ENCODE results near the gene ZGRF1.
"Not testable (repeated sequence)": the region's sequence is repeated elsewhere in the genome, so short reads cannot be mapped to it uniquely, and the experiment has no call there.

The ZGRF1 gene, protein sequence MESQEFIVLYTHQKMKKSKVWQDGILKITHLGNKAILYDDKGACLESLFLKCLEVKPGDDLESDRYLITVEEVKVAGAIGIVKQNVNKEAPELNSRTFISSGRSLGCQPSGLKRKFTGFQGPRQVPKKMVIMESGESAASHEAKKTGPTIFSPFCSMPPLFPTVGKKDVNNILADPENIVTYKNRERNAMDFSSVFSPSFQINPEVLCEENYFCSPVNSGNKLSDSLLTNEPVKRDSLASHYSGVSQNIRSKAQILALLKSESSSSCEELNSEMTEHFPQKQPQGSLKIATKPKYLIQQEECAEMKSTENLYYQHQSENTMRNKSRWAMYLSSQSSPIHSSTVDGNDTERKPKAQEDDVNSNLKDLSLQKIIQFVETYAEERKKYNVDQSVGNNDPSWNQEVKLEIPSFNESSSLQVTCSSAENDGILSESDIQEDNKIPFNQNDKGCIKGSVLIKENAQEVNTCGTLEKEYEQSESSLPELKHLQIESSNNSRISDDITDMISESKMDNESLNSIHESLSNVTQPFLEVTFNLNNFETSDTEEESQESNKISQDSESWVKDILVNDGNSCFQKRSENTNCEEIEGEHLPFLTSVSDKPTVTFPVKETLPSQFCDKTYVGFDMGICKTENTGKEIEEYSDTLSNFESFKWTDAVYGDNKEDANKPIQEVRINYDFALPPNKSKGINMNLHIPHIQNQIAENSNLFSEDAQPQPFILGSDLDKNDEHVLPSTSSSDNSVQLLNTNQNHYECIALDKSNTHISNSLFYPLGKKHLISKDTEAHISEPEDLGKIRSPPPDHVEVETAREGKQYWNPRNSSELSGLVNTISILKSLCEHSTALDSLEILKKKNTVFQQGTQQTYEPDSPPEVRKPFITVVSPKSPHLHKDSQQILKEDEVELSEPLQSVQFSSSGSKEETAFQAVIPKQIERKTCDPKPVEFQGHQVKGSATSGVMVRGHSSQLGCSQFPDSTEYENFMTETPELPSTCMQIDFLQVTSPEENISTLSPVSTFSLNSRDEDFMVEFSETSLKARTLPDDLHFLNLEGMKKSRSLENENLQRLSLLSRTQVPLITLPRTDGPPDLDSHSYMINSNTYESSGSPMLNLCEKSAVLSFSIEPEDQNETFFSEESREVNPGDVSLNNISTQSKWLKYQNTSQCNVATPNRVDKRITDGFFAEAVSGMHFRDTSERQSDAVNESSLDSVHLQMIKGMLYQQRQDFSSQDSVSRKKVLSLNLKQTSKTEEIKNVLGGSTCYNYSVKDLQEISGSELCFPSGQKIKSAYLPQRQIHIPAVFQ (N-terminal part only)

DNA sequence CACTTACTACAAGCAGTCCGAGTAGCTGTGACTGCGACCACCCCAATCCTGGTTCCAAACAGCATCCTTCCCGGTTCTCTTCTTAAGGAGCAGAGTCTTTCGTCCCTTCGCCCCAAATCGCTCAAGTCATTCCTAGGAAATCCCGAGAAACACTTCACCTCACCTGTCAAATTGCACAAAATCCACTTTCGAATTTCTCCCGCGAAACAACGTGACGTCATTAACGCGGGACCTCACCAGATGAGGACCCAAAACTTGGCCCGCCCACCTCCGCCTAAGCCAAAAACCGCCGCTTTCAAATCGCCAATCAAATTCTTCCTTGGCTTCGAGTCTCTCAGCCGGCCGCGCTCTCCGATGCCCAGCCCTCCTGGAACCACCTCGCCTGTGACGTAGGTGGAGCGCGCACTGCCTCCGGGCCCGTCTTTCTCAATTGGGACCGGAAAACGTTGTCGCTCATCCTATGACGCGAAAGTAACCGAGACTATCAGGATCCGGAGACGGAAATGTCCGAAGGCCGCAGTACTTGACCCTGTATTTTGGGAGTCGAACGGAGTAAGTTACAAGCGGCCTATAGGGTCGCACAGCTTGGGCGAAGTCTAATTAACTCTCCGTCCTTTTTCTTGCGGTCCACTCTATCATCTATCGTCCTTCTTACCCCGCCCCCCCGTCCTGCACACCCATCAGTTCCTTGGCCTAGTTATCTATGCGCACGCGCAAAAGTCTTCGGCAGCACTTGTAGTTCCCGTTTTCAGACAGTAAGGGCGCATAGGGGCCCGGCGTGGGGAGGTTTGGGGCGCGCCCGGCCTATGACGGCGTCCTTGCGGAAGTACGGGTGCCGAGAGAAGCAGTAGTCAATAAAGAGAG lies at the start of gene ZGRF1, which contains the start of gene LARP7:
ZGRF1 (minus strand) TSS at position 222 of the 864 bp plus-strand sequence. CDS start 3,733 bp downstream, outside the sequence.
LARP7 (plus strand) TSS at position 456 of the 864 bp plus-strand sequence. CDS start 7,527 bp downstream, outside the sequence.
- DNase-seq (ENCODE audit: low read depth in 2 of 2) = peak; percentile 92 to 94

- no peak for DNase-seq (ENCODE audit: low read depth in 2 of 2)
These were observed 44.3 kb upstream of the ZGRF1 start for GRCh38 chr4:112680996-112681395.

- DNase-seq (ENCODE audit: low read depth in 2 of 2) = no peak
These were observed 40.9 kb upstream of the ZGRF1 start for GRCh38 chr4:112677519-112678091.

DNA sequence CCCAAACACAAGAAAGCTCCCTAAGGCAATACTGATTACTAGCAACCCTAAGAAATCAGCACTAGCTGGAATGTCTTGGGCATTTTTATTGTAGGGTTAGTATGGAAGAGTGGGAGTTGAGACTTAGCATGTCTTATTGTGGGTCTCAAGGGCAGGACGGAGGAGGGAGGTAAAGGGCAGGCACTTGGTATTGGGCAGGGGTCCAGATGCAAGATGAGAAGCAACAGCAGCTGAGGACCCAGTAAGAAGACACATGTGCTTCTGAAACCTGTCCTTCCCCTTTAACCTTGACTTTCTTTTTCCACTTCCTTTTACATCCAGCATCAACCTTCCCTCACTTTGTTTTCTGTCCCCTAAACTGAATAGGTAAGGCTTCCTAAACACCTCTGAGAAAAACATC lies 37.7 kb upstream of the ZGRF1 start:
- no peak for DNase-seq (ENCODE audit: low read depth in 2 of 2)

GRCh38 chr4:112673686-112674085 lies 37.0 kb upstream of the ZGRF1 start:
- DNase-seq (ENCODE audit: low read depth in 2 of 2) = no peak

- no peak for DNase-seq (ENCODE audit: low read depth in 2 of 2)
These were observed 36.4 kb upstream of the ZGRF1 start for GRCh38 chr4:112673076-112673475.

GRCh38 chr4:112668131-112668530 lies 31.4 kb upstream of the ZGRF1 start:
- DNase-seq (ENCODE audit: low read depth in 2 of 2) = no peak

- DNase-seq (ENCODE audit: low read depth in 2 of 2) = no peak
These were observed 27.9 kb upstream of the ZGRF1 start for GRCh38 chr4:112664611-112665010.

- not testable (repeated sequence) for DNase-seq (ENCODE audit: low read depth in 2 of 2)
These were observed 19.4 kb upstream of the ZGRF1 start for GRCh38 chr4:112656115-112656514.

DNA sequence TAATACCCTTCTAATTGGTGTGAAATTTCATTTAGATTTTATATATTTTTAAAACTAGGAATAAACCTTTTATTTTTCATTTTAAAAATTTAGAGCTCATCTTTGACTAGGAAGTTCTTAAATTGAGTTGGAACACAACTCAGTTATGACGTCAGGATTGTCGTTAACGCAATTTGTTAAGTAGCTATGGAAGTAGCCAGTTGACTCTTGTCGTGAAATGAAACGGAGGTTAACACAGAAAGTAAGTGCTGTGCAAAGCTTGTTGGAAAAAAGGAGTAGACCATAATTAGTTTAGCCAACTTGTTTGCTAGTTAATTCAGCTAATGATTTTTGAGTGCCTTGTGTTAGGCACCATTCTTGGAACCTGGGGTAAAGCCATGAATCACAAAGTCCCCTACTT lies 18.6 kb upstream of the ZGRF1 start:
- no peak for DNase-seq (ENCODE audit: low read depth in 2 of 2)

DNA sequence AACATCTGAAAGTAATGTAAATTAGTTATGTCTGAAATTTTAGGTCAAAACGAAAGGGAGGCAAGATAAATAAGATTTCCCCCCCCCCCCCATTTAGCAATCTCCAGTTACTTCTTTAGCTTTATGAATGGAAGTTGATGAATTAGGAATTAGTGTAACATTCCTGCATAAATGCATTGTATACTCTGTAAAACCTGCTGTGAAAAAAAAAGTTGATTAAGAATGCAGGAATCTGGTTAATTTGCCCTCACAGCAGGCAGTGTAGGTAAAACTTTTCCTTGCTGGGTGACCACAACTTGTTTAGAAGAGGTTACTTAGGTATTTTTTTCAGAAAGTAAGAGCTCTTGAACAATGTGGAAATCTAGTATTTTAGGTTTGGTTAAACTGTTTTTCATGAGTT lies 15.5 kb upstream of the ZGRF1 start:
- DNase-seq (ENCODE audit: low read depth in 2 of 2) = no peak

DNA sequence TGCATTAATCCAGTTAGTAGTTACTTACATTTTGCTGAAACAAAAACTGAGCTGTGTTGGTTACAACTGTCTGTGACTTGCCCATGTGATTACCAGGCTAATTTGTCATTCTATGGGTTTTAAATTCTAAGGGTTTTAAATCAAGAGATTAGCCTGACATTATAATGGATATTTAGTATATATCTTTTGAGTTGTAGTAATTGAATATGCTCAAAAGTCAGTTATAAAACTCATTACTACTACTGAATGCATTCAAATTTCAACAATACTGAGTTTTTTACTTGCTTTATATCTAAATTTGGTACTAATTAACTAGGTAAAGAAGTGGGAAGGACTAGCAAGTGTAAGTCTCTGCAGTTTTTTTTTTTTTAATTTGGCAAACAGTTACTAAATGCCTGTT lies 14.9 kb upstream of the ZGRF1 start:
- no peak for DNase-seq (ENCODE audit: low read depth in 2 of 2)

- no peak for DNase-seq (ENCODE audit: low read depth in 2 of 2)
These were observed 13.6 kb upstream of the ZGRF1 start for GRCh38 chr4:112650332-112650731.

GRCh38 chr4:112649055-112649408 lies 12.3 kb upstream of the ZGRF1 start:
- DNase-seq (ENCODE audit: low read depth in 2 of 2) = no peak

DNA sequence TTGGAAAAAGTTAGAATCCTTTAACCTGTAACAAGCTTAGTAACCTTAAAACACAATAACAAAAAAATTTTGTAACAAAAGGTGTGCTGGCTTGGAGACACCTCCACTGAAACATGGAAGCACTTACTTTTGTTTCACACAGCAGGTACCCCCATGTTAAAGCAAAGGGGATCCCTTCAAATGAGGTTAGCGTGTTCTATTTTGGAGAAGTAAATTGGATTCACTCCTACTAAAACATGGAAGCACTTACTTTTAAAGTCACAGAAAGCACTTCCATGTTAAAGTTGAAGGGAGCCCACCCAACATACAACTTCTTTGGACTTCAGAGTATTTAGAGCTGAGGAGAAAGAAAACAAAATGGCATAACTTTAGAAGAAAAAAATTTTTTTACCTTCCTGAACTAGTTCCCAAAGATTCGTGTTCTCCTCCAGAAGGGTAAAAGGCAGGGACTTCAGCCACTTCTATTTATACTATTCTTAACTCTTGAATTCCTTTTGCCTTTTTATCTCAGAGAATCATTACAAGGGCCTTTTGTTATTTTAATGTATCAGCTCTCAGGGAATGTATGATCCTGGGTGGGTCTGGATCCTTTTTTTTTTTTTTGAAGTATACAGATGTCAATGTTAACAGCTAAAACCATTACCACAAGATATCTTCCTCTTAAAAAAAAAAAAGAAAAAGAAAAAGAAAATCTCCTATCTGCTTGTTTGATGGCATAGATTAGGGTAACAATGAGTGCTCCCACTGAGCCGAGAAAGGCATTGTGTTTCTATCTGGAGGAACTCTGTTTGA lies 11.8 kb upstream of the ZGRF1 start:
- no peak for DNase-seq (ENCODE audit: low read depth in 2 of 2)

GRCh38 chr4:112647785-112648184 lies 11.1 kb upstream of the ZGRF1 start:
- DNase-seq (ENCODE audit: low read depth in 2 of 2) = no peak

DNA sequence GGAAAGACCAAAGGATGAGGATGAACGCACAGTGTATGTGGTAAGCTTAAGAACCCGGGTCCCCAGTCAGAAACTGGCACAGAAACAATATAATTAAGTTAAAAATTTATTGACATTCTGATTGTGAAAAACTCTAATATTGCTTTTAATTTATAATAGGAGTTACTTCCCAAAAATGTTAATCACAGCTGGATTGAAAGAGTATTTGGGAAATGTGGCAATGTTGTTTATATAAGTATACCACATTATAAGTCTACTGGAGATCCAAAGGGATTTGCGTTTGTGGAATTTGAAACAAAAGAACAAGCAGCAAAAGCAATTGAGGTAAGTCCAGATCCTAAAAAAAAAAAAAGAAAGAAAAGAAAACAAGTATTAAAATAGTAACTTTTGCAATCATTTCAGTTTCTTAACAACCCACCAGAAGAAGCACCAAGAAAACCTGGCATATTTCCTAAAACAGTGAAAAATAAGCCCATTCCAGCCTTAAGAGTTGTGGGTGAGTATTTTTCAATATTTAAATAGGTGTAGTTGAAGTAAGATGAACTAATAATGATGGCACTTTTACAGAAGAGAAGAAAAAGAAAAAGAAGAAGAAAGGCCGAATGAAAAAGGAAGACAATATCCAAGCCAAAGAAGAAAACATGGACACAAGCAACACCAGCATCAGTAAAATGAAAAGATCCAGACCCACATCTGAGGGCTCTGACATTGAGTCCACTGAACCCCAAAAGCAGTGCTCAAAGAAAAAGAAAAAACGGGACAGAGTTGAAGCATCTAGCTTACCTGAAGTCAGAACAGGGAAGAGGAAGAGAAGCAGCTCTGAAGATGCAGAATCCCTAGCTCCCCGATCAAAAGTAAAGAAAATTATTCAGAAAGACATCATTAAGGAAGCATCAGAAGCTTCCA lies 10.2 kb upstream of the ZGRF1 start:
- no peak for DNase-seq (ENCODE audit: low read depth in 2 of 2)

DNA sequence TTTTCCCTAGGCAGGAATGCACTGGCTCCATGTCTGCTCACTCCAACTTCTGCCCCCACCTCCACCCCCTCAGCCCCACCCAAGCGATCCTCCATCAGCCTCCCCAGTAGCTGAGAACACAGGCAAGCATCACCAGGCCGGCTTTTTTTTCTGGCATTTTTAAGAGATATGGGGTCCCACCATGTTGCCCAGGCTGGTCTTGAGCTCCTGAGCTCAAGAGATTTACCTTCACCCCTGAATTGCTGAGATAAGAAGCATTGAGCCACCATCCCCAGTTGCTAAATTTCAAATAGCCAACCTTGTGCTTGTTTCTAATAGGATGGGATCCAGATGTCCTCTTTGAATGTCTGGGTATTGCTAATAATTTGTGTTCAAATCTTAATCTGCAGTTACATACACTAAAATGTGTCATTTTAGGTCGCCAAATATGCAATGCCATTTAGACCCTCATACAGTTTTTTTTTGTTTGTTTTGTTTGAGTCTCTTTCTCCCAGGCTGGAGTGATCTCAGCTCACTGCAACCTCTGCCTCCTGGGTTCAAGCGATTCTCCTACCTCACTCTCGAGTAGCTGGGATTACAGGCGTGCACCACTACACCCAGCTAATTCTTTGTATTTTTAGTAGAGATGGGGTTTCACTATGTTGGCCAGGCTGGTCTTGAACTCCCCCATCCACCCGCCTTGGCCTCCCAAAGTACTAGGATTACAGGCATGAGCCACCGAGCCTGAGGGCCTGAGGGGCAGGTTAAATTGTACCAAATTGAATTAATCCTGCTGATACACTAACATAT lies 9.0 kb upstream of the ZGRF1 start:
- DNase-seq (ENCODE audit: low read depth in 2 of 2) = no peak

Data from activated CD4-positive, alpha-beta T cell treated with anti-CD3 and anti-CD28 coated beads for 24 hours (primary cell).